Mesodermal cell (in vitro differentiated cells): ENCODE measurements around the gene PTBP3.
"Not testable (repeated sequence)": the region's sequence is repeated elsewhere in the genome, so short reads cannot be mapped to it uniquely, and the experiment has no call there.

Experiments used
- H3K27ac ChIP-seq: 2 replicates; pipeline ENCODE4 v1.7.0; 2013; ENCODE audit warnings: mild to moderate bottlenecking, low read depth, low read length, moderate library complexity; ENCODE audit not compliant: severe bottlenecking
- H3K36me3 ChIP-seq: 2 replicates; pipeline ENCODE4 v1.7.1; 2013; ENCODE audit warnings: mild to moderate bottlenecking, low read length, moderate library complexity; ENCODE audit not compliant: control insufficient read depth, insufficient read depth
- H3K4me1 ChIP-seq: one replicate; pipeline ENCODE4 v1.7.1; 2013; ENCODE audit warnings: mild to moderate bottlenecking, low read length; ENCODE audit not compliant: insufficient read depth, control insufficient read depth, poor library complexity, severe bottlenecking
- H3K4me3 ChIP-seq: 2 replicates; pipeline ENCODE4 v1.7.0; 2013; ENCODE audit warnings: low read length, control low read depth, mild to moderate bottlenecking; ENCODE audit not compliant: insufficient read depth, poor library complexity, severe bottlenecking; ENCODE audit errors: extremely low read depth
- H3K9me3 ChIP-seq: 2 replicates; pipeline ENCODE4 v1.7.1; 2013; ENCODE audit warnings: mild to moderate bottlenecking, low read length, moderate library complexity; ENCODE audit not compliant: control insufficient read depth
- WGBS, 2 experiments: methylation state at CpG; one replicate each; pipeline ENCODE4 v1.1.5; 2013; ENCODE audit warnings: missing lambda C conversion rate in 2 of 2; ENCODE audit not compliant: insufficient coverage in 2 of 2; 5-methylcytosine and 5-hydroxymethylcytosine counted together

PTBP3 gene

DNA sequence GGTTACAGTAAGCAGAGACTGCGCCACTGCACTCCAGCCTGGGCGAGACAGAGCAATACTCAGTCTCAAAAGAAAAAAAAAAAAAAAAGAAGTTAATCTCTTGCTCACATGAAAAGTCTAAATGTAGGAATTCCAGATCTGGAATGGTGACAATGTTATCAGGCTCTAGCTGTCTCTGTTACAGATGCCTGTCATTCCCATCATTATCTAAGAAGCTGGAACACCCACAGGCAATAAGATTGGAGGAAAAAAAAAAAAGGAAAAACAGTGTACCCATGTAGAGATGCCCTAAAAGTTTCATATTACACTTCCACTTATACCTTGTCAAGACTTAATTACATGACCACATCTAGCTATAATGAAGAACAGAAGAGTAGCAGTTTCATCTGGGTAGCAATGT is 38.2 kb downstream of the PTBP3 start:
- Histone ChIP-seq H3K9me3 (no peaks in the 10 kb centered on the region), H3K27ac (no peak overlapping the region), H3K4me1 (peaks cover 8% of the 10 kb centered on the region), H3K36me3 (peaks cover 36% of the 10 kb centered on the region), H3K4me3 (no peak overlapping the region)
- no CpG with 5 or more reads among the region's 2 CpGs for WGBS, 2 experiments

DNA sequence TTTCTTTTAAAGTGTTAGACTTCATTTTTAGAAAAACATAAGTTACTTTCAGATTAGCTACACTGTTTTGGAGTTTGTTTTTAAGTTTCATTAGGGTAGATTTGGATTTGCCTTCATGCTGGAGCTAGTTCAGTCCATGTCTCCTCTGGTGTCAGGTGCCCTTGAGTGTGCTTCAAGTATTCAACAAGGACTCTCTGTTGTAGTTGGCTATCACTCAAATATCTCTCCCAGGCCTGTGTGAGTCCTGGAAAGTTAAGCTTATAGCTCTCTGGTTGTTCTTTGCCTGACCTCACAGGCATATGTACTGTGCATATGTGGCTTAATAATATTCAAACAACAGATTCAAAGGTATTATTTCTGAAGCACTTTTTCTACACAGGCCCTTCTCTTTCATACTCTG is 45.4 kb downstream of the PTBP3 start:
- H3K36me3 ChIP-seq: peaks cover 62% of the 10 kb centered on the region
- H3K9me3 ChIP-seq: peaks cover 19% of the 10 kb centered on the region
- H3K27ac ChIP-seq: no peak overlapping the region
- H3K4me3 ChIP-seq: no peak overlapping the region
- H3K4me1 ChIP-seq: no peaks in the 10 kb centered on the region

DNA sequence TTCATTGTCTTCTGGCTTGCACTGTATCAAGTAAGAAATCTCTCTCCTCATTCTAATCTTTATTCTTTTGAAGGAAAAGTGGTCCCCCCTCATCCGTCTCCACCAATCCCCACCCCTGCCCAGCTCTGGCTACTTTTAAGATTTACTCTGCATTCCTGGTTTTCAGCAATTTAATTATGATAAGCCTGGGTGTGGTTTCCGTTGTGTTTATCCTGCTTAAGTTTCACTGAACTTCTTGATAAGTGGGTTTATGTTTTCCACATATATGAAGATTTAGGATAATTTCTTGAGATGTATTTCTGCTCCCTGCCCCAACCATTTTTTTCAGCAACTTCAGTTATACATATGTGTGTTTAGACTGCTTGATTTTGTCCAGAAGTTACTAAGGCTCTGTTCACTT is 46.5 kb downstream of the PTBP3 start:
- Histone ChIP-seq H3K4me3 (no peak overlapping the region), H3K9me3 (peaks cover 19% of the 10 kb centered on the region), H3K4me1 (no peaks in the 10 kb centered on the region), H3K36me3 (peaks cover 56% of the 10 kb centered on the region), H3K27ac (no peak overlapping the region)
- WGBS, 2 experiments: no CpG with 5 or more reads among the region's 2 CpGs

DNA sequence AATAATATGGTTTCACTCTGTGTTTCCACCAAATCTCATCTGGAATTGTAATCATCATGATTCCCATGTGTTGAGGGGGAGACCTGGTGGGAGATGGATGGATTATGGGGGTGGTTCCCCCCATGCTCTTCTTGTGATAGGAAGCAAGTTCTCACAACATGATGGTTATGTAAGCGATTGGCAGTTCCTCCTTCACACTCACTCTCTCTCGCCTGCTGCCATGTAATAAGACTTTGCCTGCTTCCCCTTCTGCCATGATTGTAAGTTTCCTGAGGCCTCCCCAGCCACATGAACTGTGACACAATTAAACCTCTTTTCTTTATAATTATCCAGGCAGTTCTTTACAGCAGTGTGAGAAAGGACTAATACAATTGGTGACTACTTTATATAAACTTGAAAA is 48.4 kb downstream of the PTBP3 start:
- peaks cover 19% of the 10 kb centered on the region for H3K9me3 ChIP-seq
- no peaks in the 10 kb centered on the region for H3K4me1 ChIP-seq
- H3K27ac ChIP-seq: no peak overlapping the region
- peaks cover 47% of the 10 kb centered on the region for H3K36me3 ChIP-seq
- 100% methylated on average over 2 of the region's 2 CpGs; no CpG with 5 or more reads in 1 of the 2 experiments for WGBS, 2 experiments
- H3K4me3 ChIP-seq: no peak overlapping the region

DNA sequence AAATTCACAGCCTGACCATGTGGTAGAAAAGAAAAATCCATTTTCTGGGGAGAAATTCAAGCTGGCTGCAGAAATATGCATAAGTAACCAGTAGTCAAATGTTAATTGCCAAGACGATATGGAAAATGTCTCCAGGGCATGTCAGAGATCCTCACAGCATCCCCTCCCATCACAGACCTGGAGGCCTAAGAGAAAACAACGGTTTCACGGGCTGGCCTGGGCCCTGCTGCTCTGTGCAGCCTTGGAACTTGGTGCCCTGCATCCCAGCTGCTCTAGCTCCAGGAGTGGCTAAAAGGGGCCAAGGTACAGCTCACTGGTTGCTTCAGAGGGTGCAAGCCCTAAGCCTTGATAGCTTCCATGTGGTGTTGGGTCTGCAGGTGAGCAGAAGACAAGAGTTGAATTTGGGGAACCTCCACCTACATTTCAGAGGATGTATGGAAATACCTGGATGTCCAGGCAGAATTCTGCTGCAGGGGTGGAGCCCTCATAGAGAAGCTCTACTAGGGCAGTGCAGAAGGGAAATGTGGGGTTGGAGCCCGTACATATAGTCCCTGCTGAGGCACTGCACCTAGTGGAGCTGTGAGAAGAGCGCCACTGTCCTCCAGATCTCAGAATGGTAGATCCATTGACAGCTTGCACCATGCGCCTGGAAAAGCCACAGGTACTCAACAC is 49.7 kb downstream of the PTBP3 start:
- WGBS, 2 experiments: 93 to 94% methylated on average over 5 to 6 of the region's 6 CpGs
- Histone ChIP-seq H3K36me3 (peaks cover 37% of the 10 kb centered on the region), H3K9me3 (peaks cover 19% of the 10 kb centered on the region), H3K27ac (no peak overlapping the region), H3K4me1 (no peaks in the 10 kb centered on the region), H3K4me3 (no peak overlapping the region)

DNA sequence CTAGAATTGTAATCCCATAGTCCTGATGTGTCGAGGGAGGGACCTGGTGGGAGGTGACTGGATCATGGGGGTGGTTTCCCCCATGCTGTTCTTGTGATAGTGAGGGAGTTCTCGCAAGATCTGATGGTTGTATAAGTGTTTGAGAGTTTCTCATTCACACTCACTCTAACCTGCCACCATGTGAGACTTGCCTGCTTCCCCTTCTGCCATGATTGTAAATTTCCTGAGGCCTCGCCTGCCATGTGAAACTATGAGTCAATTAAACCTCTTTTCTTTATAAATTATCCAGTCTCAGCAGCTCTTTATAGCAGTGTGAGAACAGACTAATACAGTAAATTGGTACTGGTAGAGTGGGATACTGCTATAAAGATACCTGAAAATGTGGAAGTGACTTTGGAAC is 50.6 kb downstream of the PTBP3 start:
- H3K27ac ChIP-seq, H3K4me1 ChIP-seq, H3K4me3 ChIP-seq: not testable (repeated sequence)
- no CpG with 5 or more reads among the region's 3 CpGs for WGBS, 2 experiments
- Histone ChIP-seq H3K9me3 (peaks cover 19% of the 10 kb centered on the region), H3K36me3 (peaks cover 28% of the 10 kb centered on the region)

DNA sequence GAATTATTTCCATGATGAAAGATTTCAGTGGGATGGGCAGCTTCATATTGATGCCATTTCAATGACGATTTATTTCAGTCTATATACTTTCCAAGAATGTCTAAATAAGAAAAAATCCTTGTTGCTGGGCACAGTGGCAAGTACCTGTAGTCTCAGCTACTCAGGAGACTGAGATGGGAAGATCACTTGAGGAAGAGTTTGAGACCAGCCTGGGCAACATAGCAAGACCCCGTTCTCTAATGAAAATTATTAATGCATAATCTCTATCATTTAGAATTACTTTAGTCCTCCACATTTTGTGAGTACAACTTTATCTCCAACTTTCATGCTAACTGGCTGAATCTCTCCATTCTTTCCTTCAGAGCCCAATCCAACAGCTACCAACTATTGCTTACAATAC is 52.5 kb downstream of the PTBP3 start:
- 100% methylated on average over 1 of the region's 2 CpGs; no CpG with 5 or more reads in 1 of the 2 experiments for WGBS, 2 experiments

DNA sequence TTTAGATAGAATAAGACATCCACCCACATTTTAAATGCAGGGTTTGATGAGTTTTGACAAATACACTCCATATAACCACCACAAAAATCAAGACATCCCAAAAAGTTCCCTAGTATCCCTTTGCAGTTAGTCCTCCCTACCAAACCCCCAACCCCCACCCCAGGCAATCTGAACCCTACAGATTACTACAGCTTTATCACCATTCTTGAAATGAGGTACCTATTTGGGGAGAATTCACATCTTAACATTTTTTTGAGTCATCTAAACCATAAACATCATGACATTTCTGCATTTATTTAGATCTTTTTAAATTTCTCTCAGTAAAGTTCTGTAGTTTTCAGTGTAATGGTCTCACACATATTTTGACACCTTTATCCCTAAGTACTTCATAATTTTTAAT is 53.9 kb downstream of the PTBP3 start:
- Histone ChIP-seq H3K4me3 (no peak overlapping the region), H3K9me3 (peaks cover 12% of the 10 kb centered on the region), H3K4me1 (no peaks in the 10 kb centered on the region), H3K36me3 (peaks cover 14% of the 10 kb centered on the region), H3K27ac (no peak overlapping the region)

More for the DNA sequence above, 52.5 kb downstream of the PTBP3 start:
- Histone ChIP-seq H3K36me3 (peaks cover 22% of the 10 kb centered on the region), H3K9me3 (peaks cover 12% of the 10 kb centered on the region), H3K27ac (no peak overlapping the region), H3K4me3 (no peak overlapping the region), H3K4me1 (no peaks in the 10 kb centered on the region)

DNA sequence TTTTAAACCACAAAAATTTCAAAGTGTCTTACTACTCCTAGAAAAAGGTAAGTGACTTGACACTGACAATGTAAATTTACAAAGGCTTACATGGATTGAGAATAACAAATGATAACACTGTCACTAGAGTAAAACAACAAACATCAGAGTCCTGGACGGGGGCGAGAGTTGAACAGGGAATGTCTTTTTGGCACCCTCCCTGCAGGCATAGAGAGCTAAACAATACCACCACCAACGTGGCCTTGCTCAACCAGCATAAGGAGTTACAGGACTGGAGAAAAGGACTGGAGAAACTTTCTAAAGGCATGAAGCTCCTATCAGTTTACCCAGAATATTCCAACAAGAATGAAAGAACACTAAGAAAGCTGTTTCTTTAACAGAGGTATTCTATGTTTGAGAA is 55.3 kb downstream of the PTBP3 start:
- peaks cover under 1% of the 10 kb centered on the region for H3K36me3 ChIP-seq
- 100% methylated on average over 2 of the region's 3 CpGs; no CpG with 5 or more reads in 1 of the 2 experiments for WGBS, 2 experiments
- no peak overlapping the region for H3K27ac ChIP-seq
- no peaks in the 10 kb centered on the region for H3K9me3 ChIP-seq
- H3K4me3 ChIP-seq: no peak overlapping the region
- no peaks in the 10 kb centered on the region for H3K4me1 ChIP-seq

DNA sequence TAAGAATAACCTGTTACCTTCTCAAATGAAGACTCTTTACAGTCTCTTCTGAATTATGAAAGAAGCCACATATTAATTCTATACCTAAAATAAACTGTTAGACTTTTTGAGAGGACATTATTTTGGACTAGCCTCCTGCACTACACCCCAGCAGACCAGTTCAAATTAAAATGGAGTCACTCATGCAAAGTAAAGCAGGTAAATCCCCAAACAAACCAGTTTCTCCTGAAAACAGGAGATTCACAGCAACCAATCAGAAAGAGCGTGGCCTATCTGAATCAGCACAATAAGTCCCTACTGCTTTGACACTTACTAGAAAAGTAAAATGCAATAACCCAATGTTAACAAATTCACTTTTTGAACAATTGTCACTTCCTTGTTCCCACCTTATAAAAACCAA is 58.8 kb downstream of the PTBP3 start:
- Histone ChIP-seq H3K9me3 (no peaks in the 10 kb centered on the region), H3K4me3 (no peak overlapping the region), H3K36me3 (peaks cover 22% of the 10 kb centered on the region), H3K4me1 (no peaks in the 10 kb centered on the region), H3K27ac (no peak overlapping the region)
- WGBS, 2 experiments: 90 to 100% methylated on average over 1 of the region's 1 CpG

DNA sequence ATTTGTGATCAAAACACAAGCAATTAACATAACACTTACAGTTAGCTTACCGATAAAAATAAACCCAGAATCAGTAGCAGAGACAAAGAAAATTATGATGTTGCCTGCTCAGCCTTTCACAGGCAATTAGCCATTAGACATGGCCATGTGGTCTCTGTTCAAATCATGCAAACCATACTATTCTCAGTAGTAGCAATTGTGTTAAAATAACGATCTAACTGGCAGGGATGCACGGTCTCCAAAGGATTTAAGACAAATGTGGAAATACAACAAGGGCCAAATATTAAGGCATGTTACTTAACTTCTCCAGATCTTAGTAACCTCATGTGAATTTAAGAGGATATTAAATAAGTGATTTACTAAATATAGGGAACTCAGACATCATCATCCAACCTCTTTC is 59.5 kb downstream of the PTBP3 start:
- Histone ChIP-seq H3K4me1 (no peaks in the 10 kb centered on the region), H3K9me3 (no peaks in the 10 kb centered on the region), H3K27ac (peak overlapping the region; percentile 17), H3K4me3 (no peak overlapping the region), H3K36me3 (peaks cover 22% of the 10 kb centered on the region)
- WGBS, 2 experiments: 80 to 88% methylated on average over 1 of the region's 3 CpGs
